Measurements from ENCODE around the gene EFS. TPM values are rescaled to one million over a fixed set of nuclear protein-coding genes. Genes with fewer than 3 reads are reported as not detected.
A peak's percentile ranks its signal among the peaks of the same experiment; 100 is the strongest.

EFS gene
- total RNA-seq, 1 experiment from 2014 or later: 0.80 TPM

GRCh38 chr14:23359167-23359626 lies 5.8 kb downstream of the EFS start:
- no peak for DNase-seq (ENCODE audit: low read depth)

- no peak for DNase-seq (ENCODE audit: low read depth)
These were observed 6.3 kb downstream of the EFS start for GRCh38 chr14:23358553-23359166.

- DNase-seq (ENCODE audit: low read depth): no peak
These were observed 6.9 kb downstream of the EFS start for GRCh38 chr14:23358042-23358441.

- DNase-seq (ENCODE audit: low read depth): no peak
These were observed 7.7 kb downstream of the EFS start for GRCh38 chr14:23357261-23357660.

- no peak for DNase-seq (ENCODE audit: low read depth)
These were observed 8.3 kb downstream of the EFS start for GRCh38 chr14:23356662-23357061.

- no peak for DNase-seq (ENCODE audit: low read depth)
These were observed 9.0 kb downstream of the EFS start for GRCh38 chr14:23355871-23356435.

- DNase-seq (ENCODE audit: low read depth): no peak
These were observed 10.0 kb downstream of the EFS start for GRCh38 chr14:23354990-23355389.

- DNase-seq (ENCODE audit: low read depth): no peak
These were observed 11.6 kb downstream of the EFS start for GRCh38 chr14:23353433-23353780.

GRCh38 chr14:23352506-23353432 lies 12.2 kb downstream of the EFS start, which contains the start of gene SLC22A17:
SLC22A17 (minus strand) TSS chr14:23352887.
- DNase-seq (ENCODE audit: low read depth): peak; percentile 89

- DNase-seq (ENCODE audit: low read depth): peak; percentile 24
These were observed 13.1 kb downstream of the EFS start for GRCh38 chr14:23351681-23352505.

GRCh38 chr14:23349156-23349845 lies 15.7 kb downstream of the EFS start:
- no peak for DNase-seq (ENCODE audit: low read depth)

GRCh38 chr14:23348297-23348655 lies 16.7 kb downstream of the EFS start:
- no peak for DNase-seq (ENCODE audit: low read depth)

GRCh38 chr14:23347406-23348296 lies 17.3 kb downstream of the EFS start:
- no peak for DNase-seq (ENCODE audit: low read depth)

- DNase-seq (ENCODE audit: low read depth): no peak
These were observed 18.1 kb downstream of the EFS start for GRCh38 chr14:23346693-23347405.

- no peak for DNase-seq (ENCODE audit: low read depth)
These were observed 18.8 kb downstream of the EFS start for GRCh38 chr14:23345987-23346692.

GRCh38 chr14:23344481-23344880 lies 20.5 kb downstream of the EFS start:
- no peak for DNase-seq (ENCODE audit: low read depth)

- DNase-seq (ENCODE audit: low read depth): no peak
These were observed 25.3 kb downstream of the EFS start for GRCh38 chr14:23339506-23340268.

GRCh38 chr14:23335623-23336022 lies 29.3 kb downstream of the EFS start:
- no peak for DNase-seq (ENCODE audit: low read depth)
